ENCODE measurements around the gene ILDR1.
A peak's percentile ranks its signal among the peaks of the same experiment; 100 is the strongest.

ILDR1 gene

DNA sequence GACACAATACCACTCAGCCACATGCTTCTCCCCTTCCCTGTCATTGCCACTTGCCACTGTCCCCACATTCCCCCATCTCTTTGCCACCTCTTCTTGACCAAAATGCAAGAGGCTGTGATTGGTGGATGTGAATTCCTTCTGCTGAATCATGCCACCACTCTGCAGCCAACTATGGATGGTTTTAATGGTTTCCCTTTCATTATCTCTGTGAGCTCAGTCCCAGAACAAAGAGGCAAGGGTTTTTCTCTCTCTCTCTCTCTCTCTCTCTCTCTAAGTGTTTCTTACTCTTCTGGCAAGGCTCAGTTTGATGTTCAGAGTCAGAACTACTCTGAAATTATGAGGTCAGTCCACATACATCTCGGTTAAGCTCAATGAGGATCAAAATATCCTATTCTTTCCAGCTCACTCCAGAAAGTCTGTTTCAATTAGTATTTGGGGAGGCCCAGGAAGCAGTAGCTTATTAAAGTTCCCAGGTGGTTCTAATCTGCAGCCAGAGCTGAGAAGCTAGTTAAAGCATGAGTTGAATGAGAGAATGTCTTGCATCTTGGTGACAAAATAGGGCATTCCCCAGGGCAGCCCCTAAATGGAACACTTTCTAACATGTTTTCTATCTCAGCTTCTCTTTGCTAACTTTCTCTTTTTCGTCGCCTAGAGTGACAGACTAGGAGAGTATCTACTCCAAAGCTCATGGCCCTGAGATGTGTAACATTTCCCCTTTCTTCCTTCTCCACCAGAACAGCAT, 8.5 kb upstream of the ILDR1 start:
- Histone ChIP-seq H3K4me1 (ENCODE audit: control insufficient read depth, low read length) (peaks cover 44% of the 10 kb centered on the region), H3K27ac (ENCODE audit: low read depth, low read length) (no peak overlapping the region), H3K79me2 (ENCODE audit: control insufficient read depth, low read length) (no peaks in the 10 kb centered on the region), H3K4me3 (ENCODE audit: low read length) (no peak overlapping the region), H3K9me3 (ENCODE audit: control insufficient read depth, insufficient read depth, low read length) (peaks cover 6% of the 10 kb centered on the region; the same call in 1 of the 2 replicates), H3K36me3 (ENCODE audit: control insufficient read depth, low read length) (0 out of 2 replicates have a peak, but pooled peaks cover 3% of the 10 kb centered on the region), H3K9me2 (replicated peaks; ENCODE audit: control insufficient read depth, low read length) (no peaks in the 10 kb centered on the region), H3F3A (ENCODE audit: control insufficient read depth, insufficient read depth) (peaks cover 4% of the 10 kb centered on the region; the same call in 1 of the 2 replicates), H3K4me2 (ENCODE audit: low read length) (peak overlapping the region; percentile 38), H3K27me3 (ENCODE audit: control insufficient read depth, low read length) (no peaks in the 10 kb centered on the region), H4K20me1 (ENCODE audit: control insufficient read depth, insufficient read depth, low read depth, low read length) (no peaks in the 10 kb centered on the region)
- TF ChIP-seq EZH2phosphoT487 (IDR thresholded peaks at IDR 0.05; ENCODE audit: borderline replicate concordance, low read length), result no peak
- TF ChIP-seq, protein P1, sequence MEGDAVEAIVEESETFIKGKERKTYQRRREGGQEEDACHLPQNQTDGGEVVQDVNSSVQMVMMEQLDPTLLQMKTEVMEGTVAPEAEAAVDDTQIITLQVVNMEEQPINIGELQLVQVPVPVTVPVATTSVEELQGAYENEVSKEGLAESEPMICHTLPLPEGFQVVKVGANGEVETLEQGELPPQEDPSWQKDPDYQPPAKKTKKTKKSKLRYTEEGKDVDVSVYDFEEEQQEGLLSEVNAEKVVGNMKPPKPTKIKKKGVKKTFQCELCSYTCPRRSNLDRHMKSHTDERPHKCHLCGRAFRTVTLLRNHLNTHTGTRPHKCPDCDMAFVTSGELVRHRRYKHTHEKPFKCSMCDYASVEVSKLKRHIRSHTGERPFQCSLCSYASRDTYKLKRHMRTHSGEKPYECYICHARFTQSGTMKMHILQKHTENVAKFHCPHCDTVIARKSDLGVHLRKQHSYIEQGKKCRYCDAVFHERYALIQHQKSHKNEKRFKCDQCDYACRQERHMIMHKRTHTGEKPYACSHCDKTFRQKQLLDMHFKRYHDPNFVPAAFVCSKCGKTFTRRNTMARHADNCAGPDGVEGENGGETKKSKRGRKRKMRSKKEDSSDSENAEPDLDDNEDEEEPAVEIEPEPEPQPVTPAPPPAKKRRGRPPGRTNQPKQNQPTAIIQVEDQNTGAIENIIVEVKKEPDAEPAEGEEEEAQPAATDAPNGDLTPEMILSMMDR (IDR thresholded peaks at IDR 0.05; ENCODE audit: low read depth, low read length, poor library complexity, severe bottlenecking), result no peak

DNA sequence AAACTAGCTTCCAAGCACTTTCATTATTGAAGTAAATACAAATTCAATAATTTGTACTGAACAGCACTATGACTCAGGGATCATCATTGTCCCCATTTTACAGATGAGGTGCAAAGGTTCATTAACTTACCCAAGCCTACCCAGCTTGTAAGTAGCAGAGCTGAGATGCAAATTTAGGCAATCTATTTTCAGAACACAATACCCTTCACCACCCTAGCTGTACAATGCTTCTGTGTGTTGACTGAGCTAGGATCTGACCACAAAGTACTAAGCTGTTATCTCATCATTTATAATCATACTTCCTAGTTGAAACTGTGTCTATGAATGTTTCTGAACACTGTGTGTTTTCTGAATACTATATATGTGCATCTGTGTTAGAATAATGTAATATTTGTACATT, 3.2 kb upstream of the ILDR1 start:
- H3K4me3 ChIP-seq (ENCODE audit: low read length), result peak overlapping the region; percentile 66
- no peaks in the 10 kb centered on the region for H3K79me2 ChIP-seq (ENCODE audit: control insufficient read depth, low read length)
- peak overlapping the region; percentile 68 for H3K27ac ChIP-seq (ENCODE audit: low read depth, low read length)
- no peaks in the 10 kb centered on the region for H3K27me3 ChIP-seq (ENCODE audit: control insufficient read depth, low read length)
- H3F3A ChIP-seq (ENCODE audit: control insufficient read depth, insufficient read depth), result peaks cover 22% of the 10 kb centered on the region
- peaks cover 65% of the 10 kb centered on the region for H3K4me1 ChIP-seq (ENCODE audit: control insufficient read depth, low read length)
- H3K36me3 ChIP-seq (ENCODE audit: control insufficient read depth, low read length), result no peaks in the 10 kb centered on the region
- no peaks in the 10 kb centered on the region for H4K20me1 ChIP-seq (ENCODE audit: control insufficient read depth, insufficient read depth, low read depth, low read length)
- H3K9me3 ChIP-seq (ENCODE audit: control insufficient read depth, insufficient read depth, low read length), result no peaks in the 10 kb centered on the region
- peak overlapping the region; percentile 78 for H3K4me2 ChIP-seq (ENCODE audit: low read length)
- TF ChIP-seq EZH2phosphoT487 (IDR thresholded peaks at IDR 0.05; ENCODE audit: borderline replicate concordance, low read length), result no peak
- TF ChIP-seq, protein P1 (IDR thresholded peaks at IDR 0.05; ENCODE audit: low read depth, low read length, poor library complexity, severe bottlenecking), result no peak
- no peaks in the 10 kb centered on the region for H3K9me2 ChIP-seq (replicated peaks; ENCODE audit: control insufficient read depth, low read length)

DNA sequence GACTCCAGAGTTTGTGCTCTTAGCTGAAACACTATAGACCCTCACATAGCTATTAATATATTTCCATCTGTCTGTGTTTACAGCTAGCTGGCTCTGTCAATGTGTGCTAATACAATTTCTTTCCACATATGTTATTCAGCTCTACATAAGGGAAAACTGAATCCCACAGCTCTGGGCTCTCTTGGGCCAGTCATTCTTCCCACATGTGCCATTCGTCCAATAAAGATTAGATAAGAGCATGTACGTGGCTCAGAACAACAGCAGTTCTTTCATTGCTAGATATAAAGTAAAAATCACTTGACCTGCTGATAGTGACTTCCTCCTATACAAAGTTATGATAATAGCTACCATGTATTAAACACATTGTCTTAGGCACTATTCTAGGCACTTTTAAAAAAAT, 2.8 kb upstream of the ILDR1 start:
- no peaks in the 10 kb centered on the region for H3K36me3 ChIP-seq (ENCODE audit: control insufficient read depth, low read length)
- no peaks in the 10 kb centered on the region for H3K27me3 ChIP-seq (ENCODE audit: control insufficient read depth, low read length)
- peaks cover 22% of the 10 kb centered on the region for H3F3A ChIP-seq (ENCODE audit: control insufficient read depth, insufficient read depth)
- H3K4me3 ChIP-seq (ENCODE audit: low read length), result peak overlapping the region; percentile 66
- H3K4me1 ChIP-seq (ENCODE audit: control insufficient read depth, low read length), result peaks cover 65% of the 10 kb centered on the region
- H3K4me2 ChIP-seq (ENCODE audit: low read length), result peak overlapping the region; percentile 78
- H3K79me2 ChIP-seq (ENCODE audit: control insufficient read depth, low read length), result no peaks in the 10 kb centered on the region
- H3K27ac ChIP-seq (ENCODE audit: low read depth, low read length), result peak overlapping the region; percentile 68
- no peaks in the 10 kb centered on the region for H3K9me2 ChIP-seq (replicated peaks; ENCODE audit: control insufficient read depth, low read length)
- no peaks in the 10 kb centered on the region for H3K9me3 ChIP-seq (ENCODE audit: control insufficient read depth, insufficient read depth, low read length)
- TF ChIP-seq, protein P1 (IDR thresholded peaks at IDR 0.05; ENCODE audit: low read depth, low read length, poor library complexity, severe bottlenecking), result no peak
- no peak for TF ChIP-seq EZH2phosphoT487 (IDR thresholded peaks at IDR 0.05; ENCODE audit: borderline replicate concordance, low read length)
- no peaks in the 10 kb centered on the region for H4K20me1 ChIP-seq (ENCODE audit: control insufficient read depth, insufficient read depth, low read depth, low read length)

All from DOHH2 (cell line).